Bone marrow (tissue), 2 donors: ENCODE measurements around the gene SH2D2A.
"Not testable (repeated sequence)": the region's sequence is repeated elsewhere in the genome, so short reads cannot be mapped to it uniquely, and the experiment has no call there.

Experiments
- DNase-seq, 2 donors: peaks; one replicate each; lab custom pipeline; 2025; lab: John Stamatoyannopoulos, UW

Gene SH2D2A

DNA sequence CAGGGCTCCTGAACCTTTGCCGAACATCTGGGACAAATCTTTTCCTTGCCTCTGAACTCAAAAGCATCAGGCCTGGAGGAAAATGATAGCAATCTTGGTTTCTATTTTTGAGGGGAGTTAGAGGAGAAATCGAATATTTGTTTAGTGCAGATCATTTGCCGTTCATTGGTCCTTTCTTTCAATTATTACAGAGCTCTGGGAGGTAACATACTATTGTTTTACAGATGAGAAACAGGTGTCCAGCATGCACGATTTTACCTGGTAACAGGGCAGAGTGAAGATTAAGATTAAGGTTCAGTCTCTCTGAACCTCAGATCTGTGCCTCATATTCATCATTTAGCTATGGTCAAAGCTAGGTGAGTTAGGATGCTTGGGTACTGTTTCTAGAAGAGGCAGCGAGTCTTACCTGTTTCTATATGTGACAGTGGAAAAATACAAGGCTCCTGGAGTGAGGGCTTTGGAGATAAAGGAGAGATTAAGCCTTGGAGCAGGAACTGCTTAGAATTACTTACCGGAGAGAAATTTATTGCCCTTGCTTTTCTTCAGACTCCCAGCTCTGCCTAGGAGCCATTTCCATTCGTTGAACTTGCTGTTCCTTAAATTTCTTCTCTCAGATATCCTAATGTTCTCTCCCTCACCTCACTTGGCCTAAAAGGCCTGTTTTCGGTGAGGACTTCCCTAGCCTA, 47.9 kb downstream of the SH2D2A start:
- DNase-seq = no peak

DNA sequence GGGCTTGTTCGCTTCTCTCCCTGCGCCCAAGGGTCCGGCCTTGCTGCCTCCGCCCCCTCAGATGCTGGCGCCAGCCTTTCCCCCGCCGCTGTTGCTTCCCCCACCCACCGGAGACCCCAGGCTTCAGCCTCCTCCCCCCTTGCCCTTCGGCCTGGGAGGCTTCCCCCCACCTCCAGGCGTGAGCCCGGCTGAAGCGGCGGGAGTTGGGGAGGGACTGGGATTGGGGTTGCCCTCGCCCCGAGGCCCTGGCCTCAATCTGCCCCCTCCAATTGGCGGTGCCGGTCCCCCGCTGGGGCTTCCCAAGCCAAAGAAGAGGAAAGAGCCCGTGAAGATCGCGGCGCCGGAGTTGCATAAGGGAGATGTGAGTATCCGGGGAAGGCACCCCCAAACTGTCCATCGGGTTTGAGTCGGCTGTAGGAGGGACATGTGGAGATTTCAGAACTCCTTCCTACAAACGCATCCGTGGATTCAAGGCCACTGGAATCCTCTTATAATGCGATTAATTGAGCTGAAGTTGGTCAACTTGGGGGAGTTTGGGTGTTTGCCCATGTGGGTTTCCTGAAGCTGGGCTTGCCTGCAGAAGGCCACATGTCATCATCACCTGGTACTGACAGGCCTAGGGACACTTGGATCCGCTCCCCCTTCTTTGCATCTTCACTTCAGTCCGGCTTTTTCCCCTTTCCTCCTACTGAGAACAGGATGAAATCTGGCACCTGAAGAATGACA, 48.6 kb downstream of the SH2D2A start:
- peak in 1 of 2 donors; percentile 64 for DNase-seq

DNA sequence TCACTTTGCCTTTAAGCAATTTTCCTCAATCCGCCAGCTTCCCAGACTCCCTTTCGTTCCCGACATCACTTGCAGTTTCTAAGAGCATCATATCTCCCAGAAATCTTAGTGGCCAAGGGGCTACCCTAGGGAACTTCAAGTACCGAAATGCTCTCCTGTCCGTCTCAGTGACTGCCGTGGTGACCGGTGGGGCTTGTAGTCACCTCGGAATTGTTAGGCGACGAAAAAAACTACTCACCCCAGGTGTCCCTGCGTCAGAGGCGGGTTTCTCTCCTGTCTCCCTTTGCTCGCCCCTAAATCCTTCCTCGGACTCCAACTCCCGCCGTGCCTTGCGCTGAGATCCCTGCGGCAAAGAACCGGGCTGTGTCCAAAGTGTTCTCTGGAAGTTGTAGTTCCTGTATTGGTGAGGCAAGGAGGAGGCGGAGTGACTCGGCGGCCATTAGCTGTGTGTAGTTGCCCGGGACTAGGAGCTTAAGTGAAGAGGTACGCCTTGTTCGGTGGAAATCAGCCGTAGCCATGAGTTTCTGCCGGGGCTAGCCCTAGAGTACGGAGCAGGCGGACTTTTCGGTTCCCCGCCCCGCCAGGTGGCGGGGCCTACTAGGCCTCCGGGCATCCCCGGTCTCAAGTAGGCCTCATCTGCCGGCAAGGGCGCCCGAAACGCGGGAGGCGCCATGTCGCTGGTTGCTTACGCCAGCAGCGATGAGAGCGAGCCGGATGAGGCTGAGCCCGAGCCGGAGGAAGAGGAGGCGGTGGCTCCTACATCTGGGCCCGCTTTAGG, 49.4 kb downstream of the SH2D2A start, which contains the start of gene PRCC:
TSS of gene PRCC (plus strand) at position 435 of the 778 bp plus-strand sequence. CDS start at position 672, 237 bp downstream.
- DNase-seq = peak; percentile 82 to 100

DNA sequence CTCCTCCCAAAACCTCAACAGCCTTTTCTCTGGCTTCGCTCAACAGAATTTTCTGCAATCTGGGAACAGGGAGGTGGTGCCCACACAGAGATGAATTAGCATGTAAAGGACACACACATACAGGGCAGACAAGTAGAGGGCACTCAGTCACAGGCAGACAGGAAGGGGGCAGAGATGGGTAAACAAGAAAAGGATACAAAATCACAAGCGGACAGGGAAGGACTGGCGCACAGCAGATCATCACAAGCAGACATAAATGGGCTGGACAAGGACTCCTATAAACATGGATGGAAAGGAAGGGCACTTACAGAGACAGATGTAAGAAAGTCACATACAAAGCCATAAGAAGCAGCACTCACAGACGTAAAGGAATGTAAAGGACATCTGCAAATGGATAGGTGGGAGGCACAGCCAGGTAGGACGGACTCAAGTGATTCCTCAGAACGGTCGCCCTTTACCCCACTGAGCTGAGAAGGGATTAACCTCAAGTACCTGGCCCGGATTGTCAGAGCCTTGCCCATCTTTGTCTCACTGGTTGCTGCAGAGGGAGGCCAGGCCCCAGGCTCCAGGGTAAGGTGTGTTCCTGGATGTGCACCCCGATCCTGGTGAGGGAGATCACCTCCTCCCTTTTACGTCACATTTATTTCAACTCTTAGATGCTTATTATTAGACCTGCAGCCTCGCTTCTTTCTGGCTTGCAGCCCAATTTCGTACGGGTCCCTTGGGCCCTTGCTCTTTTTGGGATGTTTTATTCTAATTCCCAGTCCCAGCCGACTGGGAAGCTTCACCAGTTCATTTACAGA, 50.1 kb downstream of the SH2D2A start:
- DNase-seq = peak in 1 of 2 donors; percentile 69

DNA sequence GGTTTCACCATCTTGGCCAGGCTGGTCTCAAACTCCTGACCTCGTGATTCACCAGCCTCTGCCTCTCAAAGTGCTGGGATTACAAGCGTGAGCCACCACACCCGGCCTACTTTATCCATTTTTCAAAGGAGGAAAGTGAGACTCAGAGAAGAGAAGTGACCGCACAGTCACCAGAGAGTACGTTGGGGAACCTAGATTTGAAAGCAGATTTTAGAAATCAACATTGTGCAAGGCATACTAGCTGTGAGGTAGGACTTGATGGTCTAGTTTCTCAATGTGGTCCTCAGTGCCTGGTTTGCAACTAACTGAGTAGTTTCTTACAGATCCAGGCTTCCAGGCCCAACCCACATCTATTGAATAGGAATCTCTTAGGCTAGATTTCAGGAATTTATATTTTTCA, 51.0 kb downstream of the SH2D2A start:
- no peak for DNase-seq

DNA sequence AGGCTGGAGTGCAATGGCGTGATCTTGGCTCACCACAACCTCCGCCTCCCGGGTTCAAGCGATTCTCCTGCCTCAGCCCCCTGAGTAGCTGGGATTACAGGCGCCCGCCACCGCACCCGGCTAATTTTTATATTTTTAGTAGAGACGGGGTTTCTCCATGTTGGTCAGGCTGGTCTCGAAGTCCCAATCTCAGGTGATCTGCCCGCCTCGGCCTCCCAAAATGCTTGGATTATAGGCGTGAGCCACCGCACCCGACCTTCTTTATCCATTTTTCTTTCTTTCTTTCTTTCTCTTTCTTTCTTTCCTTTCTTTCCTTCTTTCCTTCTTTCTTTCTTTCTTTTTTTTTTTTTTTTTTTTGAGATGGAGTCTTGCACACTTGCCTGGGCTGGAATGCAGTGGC, 51.5 kb downstream of the SH2D2A start:
- not testable (repeated sequence) for DNase-seq

DNA sequence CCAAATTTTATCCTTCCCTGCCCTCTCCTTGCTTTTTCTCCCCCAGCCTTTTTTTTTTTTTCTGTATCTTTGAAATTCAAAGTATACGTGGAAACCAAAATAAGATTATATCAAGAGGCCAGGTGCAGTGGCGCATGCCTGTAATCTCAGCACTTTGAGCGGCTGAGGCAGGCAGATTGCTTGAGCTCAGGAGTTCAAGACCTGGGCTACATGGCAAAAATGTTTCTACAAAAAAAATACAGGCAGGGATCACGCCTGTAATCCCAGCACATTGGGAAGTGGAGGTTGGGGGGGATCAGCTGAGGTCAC, 55.9 kb downstream of the SH2D2A start:
- no peak for DNase-seq

DNA sequence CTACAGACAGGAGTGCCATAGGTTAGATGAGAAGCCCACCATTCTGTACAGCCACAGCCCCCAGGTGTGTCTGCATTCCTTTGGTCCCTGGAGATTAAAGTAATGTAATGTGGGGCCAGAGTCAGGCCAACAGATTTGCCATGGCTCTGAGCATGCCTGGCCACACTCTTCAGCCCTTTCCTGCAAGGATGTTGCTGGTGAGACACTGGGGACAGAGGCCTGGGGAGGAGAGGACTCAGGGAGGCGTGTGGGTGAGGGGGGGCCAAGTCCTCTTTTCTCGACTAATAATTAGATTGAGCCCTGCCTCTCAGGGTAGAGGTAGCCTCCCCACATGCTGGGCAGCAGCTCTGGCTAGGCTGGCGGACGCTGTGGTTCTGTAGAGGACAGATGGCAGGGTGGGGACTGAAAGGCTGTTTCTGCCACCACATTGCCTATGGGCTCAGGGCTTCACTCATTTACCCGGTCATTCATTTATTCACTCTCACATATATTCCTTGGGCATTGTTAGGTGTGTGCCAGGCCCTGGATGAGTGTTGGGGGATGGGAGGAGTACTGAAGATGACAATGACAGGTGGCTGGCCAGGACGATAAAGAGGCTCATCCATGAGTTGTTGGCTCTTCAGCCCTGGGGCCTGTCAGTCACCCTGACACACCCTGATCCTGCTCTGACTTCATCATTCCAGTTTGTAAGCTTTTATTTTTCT, 56.4 kb downstream of the SH2D2A start:
- no peak for DNase-seq

DNA sequence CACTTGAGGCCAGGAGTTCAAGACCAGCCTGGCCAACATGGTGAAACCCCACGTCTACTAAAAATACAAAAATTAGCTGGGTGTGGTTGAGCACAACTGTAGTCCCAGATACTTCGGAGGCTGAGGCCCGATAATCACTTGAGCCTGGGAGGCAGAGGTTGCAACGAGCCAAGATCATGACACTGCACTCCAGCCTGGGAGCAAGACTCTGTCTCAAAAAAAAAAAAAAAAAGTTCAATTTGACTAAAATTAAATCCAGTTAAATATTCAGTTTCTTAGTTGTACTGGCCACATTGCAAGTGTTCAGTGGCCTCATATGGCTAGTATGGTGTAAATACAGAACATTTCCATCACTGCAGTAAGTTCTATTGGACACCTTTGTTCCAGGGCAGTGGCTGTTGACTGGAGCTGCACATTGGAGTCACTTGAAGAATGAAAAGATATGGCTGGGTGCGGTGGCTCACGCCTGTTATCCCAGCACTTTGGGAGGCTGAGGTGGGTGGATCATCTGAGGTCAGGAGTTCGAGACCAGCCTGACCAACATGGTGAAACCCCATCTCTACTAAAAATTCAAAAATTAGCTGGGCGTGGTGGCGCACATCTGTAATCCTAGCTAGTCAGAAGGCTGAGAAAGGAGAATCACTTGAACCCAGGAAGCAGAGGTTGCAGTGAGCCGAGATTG, 58.9 kb downstream of the SH2D2A start:
- not testable (repeated sequence) for DNase-seq

DNA sequence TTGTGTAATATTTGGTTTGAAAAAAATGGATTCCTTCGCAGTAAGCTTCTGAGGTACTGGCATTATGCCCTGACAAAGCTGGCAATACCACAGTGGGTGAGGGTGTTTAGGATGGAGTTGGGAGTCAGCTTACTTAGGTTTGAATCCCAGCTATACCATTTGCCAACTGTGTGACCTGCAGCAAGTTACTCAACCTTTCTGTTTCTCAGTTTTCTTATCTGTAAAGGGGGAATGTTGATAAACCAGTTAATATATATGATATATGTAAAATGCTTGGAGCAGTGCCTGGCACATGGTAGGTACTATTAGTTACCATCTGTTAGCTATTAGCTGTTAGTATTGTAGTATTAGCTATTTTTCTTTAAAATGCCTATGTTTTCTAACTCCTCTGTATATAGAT, 60.3 kb downstream of the SH2D2A start:
- no peak for DNase-seq
